Smooth muscle cell (in vitro differentiated cells): ENCODE results near the gene DDX55. TPM values are rescaled to one million over a fixed set of nuclear protein-coding genes. Genes with fewer than 3 reads are reported as not detected.
A peak's percentile ranks its signal among the peaks of the same experiment; 100 is the strongest.

Experiments used
- DNase-seq: peaks from one replicate; lab custom pipeline; 2025; ENCODE audit not compliant: unreplicated experiment; lab: John Stamatoyannopoulos, UW
- H2AFZ ChIP-seq: fragments of 200-600 bp; sonication (generic); 2 replicates; pipeline ENCODE4 v1.6.0; 2016; ENCODE audit warnings: antibody characterized with exemption, low read depth, mild to moderate bottlenecking
- H3F3A ChIP-seq: fragments of 200-600 bp; sonication (generic); 2 replicates; pipeline ENCODE4 v1.6.0; 2017; ENCODE audit warnings: antibody characterized with exemption, low read depth
- H3K27ac ChIP-seq: fragments of 200-600 bp; sonication (generic); 2 replicates; pipeline ENCODE4 v1.5.1; 2016; ENCODE audit warnings: low read depth, mild to moderate bottlenecking
- H3K27me3 ChIP-seq: fragments of 200-600 bp; sonication (generic); 2 replicates; pipeline ENCODE4 v1.6.1; 2016; ENCODE audit warnings: low read depth, mild to moderate bottlenecking
- H3K36me3 ChIP-seq: fragments of 200-600 bp; sonication (generic); 2 replicates; pipeline ENCODE4 v1.5.1; 2016; ENCODE audit warnings: low read depth
- H3K4me1 ChIP-seq: fragments of 200-600 bp; sonication (generic); 2 replicates; pipeline ENCODE4 v1.5.1; 2016; ENCODE audit warnings: low read depth
- H3K4me2 ChIP-seq: fragments of 200-600 bp; sonication (generic); 2 replicates; pipeline ENCODE4 v1.6.0; 2016; ENCODE audit warnings: mild to moderate bottlenecking
- H3K4me3 ChIP-seq: fragments of 200-600 bp; sonication (generic); 2 replicates; pipeline ENCODE4 v1.5.1; 2016; ENCODE audit warnings: mild to moderate bottlenecking
- H3K79me2 ChIP-seq: fragments of 200-600 bp; sonication (generic); 2 replicates; pipeline ENCODE4 v1.6.0; 2016; ENCODE audit warnings: low read depth, mild to moderate bottlenecking
- H3K9ac ChIP-seq: fragments of 200-600 bp; sonication (generic); 2 replicates; pipeline ENCODE4 v1.6.0; 2016; ENCODE audit warnings: low read depth
- H3K9me3 ChIP-seq: fragments of 200-600 bp; sonication (generic); replicated peaks from 2 replicates; pipeline ENCODE4 v1.5.1; 2016; ENCODE audit warnings: low read depth
- H4K20me1 ChIP-seq: fragments of 200-600 bp; sonication (generic); 2 replicates; pipeline ENCODE4 v1.6.0; 2016; ENCODE audit warnings: low read depth
- WGBS: methylation state at CpG from one replicate; pipeline ENCODE4 v1.1.7; 2016; ENCODE audit warnings: low lambda C conversion rate; 5-methylcytosine and 5-hydroxymethylcytosine counted together
- polyA plus RNA-seq: library from polyadenylated mRNA; unstranded; fragments of >200 nt; fragmentation: Nextera tagmentation; extraction: Ambion mirVana; gene quantifications from 2 replicates; pipeline ENCODE4 v1.2.1, GENCODE V29; 2016
- small RNA-seq: library from RNA; depleted of rRNA; stranded (forward); fragments of <200 nt; gene quantifications from one replicate; pipeline ENCODE3, GENCODE V24; 2014
- total RNA-seq: library from RNA; depleted of rRNA; stranded (reverse); fragments of >200 nt; gene quantifications from 2 replicates; pipeline ENCODE4 v1.2.3, GENCODE V29; 2014
- TF ChIP-seq, protein P1 (sequence below): fragments of 200-600 bp; sonication (generic); IDR thresholded peaks from 2 replicates; pipeline ENCODE4 v1.5.1; 2017; ENCODE audit warnings: borderline replicate concordance, mild to moderate bottlenecking, antibody characterized with exemption; ENCODE audit not compliant: insufficient read depth, poor library complexity, severe bottlenecking

Gene DDX55
- total and polyA plus RNA-seq, 2 experiments from 2014 or later = 14.5 to 14.7 TPM

DNA sequence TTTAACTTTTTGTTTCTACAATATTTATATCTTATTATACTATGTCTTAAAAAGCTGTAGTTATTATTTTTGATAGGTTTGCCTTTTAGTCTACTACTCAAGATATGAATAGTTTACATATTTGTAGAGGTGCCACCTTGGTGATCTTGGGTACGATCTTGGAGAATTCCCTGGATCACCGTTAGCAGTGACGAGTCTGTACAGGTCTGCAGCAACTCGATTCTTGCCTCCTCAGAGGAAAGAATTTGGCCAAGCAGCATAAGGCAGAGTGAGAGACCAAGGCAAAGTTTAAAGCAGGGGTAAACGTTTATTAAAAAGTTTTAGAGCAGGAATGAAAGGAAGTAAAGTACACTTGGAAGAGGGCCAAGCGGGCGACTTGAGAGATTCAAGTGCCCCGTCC, 65.9 kb downstream of the DDX55 start:
- H3K79me2 ChIP-seq = no peaks in the 10 kb centered on the region
- H2AFZ ChIP-seq = no peak overlapping the region
- TF ChIP-seq, protein P1, sequence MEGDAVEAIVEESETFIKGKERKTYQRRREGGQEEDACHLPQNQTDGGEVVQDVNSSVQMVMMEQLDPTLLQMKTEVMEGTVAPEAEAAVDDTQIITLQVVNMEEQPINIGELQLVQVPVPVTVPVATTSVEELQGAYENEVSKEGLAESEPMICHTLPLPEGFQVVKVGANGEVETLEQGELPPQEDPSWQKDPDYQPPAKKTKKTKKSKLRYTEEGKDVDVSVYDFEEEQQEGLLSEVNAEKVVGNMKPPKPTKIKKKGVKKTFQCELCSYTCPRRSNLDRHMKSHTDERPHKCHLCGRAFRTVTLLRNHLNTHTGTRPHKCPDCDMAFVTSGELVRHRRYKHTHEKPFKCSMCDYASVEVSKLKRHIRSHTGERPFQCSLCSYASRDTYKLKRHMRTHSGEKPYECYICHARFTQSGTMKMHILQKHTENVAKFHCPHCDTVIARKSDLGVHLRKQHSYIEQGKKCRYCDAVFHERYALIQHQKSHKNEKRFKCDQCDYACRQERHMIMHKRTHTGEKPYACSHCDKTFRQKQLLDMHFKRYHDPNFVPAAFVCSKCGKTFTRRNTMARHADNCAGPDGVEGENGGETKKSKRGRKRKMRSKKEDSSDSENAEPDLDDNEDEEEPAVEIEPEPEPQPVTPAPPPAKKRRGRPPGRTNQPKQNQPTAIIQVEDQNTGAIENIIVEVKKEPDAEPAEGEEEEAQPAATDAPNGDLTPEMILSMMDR = no peak
- H3K4me2 ChIP-seq = no peak overlapping the region
- no peaks in the 10 kb centered on the region for H3K9me3 ChIP-seq
- H3K36me3 ChIP-seq = no peaks in the 10 kb centered on the region
- H3K27ac ChIP-seq = no peak overlapping the region
- H3K4me3 ChIP-seq = no peak overlapping the region
- no peak overlapping the region for H3K9ac ChIP-seq
- 82% methylated on average over 8 of the region's 8 CpGs for WGBS
- peaks cover 6% of the 10 kb centered on the region for H3K4me1 ChIP-seq
- DNase-seq = no peak
- no peaks in the 10 kb centered on the region for H3F3A ChIP-seq
- no peaks in the 10 kb centered on the region for H3K27me3 ChIP-seq
- H4K20me1 ChIP-seq = no peaks in the 10 kb centered on the region

Small RNA genes within 50 kb of the gene (small RNA-seq; reads per million reads assigned to genes)
- 0.63 reads per million, percentile 22 among the genes with 10 or more reads in this experiment for gene SNORA9B

Other genes starting within 250 kb of the DDX55 start
- 24.5 and 28.9 TPM in 2 replicates for gene SBNO1, start 237.3 kb upstream of the DDX55 start, total RNA-seq
- gene SBNO1, start 237.3 kb upstream of the DDX55 start, polyA plus RNA-seq = 14.6 and 15.5 TPM in 2 replicates
- gene KMT5A, start 218.0 kb upstream of the DDX55 start, total RNA-seq = 19.9 and 23.8 TPM in 2 replicates
- 15.4 and 17.9 TPM in 2 replicates for gene KMT5A, start 218.0 kb upstream of the DDX55 start, polyA plus RNA-seq
- 0.31 and 0.85 TPM in 2 replicates for gene RILPL2, start 165.4 kb upstream of the DDX55 start, total RNA-seq
- 2.2 TPM in 2 replicates for gene RILPL2, start 165.4 kb upstream of the DDX55 start, polyA plus RNA-seq
- gene SNRNP35, start 144.0 kb upstream of the DDX55 start, total RNA-seq = 3.8 and 9.9 TPM in 2 replicates
- gene SNRNP35, start 144.0 kb upstream of the DDX55 start, polyA plus RNA-seq = 21.7 TPM in 2 replicates
- gene RILPL1, start 68.4 kb upstream of the DDX55 start, total RNA-seq = 13.2 and 17.9 TPM in 2 replicates
- gene RILPL1, start 68.4 kb upstream of the DDX55 start, polyA plus RNA-seq = 29.8 and 36.3 TPM in 2 replicates
- gene TMED2, start 17.5 kb upstream of the DDX55 start, total RNA-seq = 394 and 424 TPM in 2 replicates
- gene TMED2, start 17.5 kb upstream of the DDX55 start, polyA plus RNA-seq = 314 and 356 TPM in 2 replicates
- 81.4 and 87.4 TPM in 2 replicates for gene EIF2B1, start 31.6 kb downstream of the DDX55 start, total RNA-seq
- gene EIF2B1, start 31.6 kb downstream of the DDX55 start, polyA plus RNA-seq = 45.4 and 47.0 TPM in 2 replicates
- 39.5 and 43.2 TPM in 2 replicates for gene GTF2H3, start 31.7 kb downstream of the DDX55 start, total RNA-seq
- gene GTF2H3, start 31.7 kb downstream of the DDX55 start, polyA plus RNA-seq = 10.8 and 11.3 TPM in 2 replicates
- gene TCTN2, start 69.0 kb downstream of the DDX55 start, total RNA-seq = 11.5 and 12.6 TPM in 2 replicates
- gene TCTN2, start 69.0 kb downstream of the DDX55 start, polyA plus RNA-seq = 2.8 and 3.0 TPM in 2 replicates
- gene ATP6V0A2, start 110.3 kb downstream of the DDX55 start, total RNA-seq = 17.4 and 23.8 TPM in 2 replicates
- gene ATP6V0A2, start 110.3 kb downstream of the DDX55 start, polyA plus RNA-seq = 12.0 and 12.6 TPM in 2 replicates
- gene DNAH10, start 160.2 kb downstream of the DDX55 start, total RNA-seq = 1.2 and 1.5 TPM in 2 replicates
- 1.1 and 2.2 TPM in 2 replicates for gene DNAH10, start 160.2 kb downstream of the DDX55 start, polyA plus RNA-seq